Panc1 (cell line): Measurements from ENCODE around the gene STAT3.
"Not testable (repeated sequence)": the region's sequence is repeated elsewhere in the genome, so short reads cannot be mapped to it uniquely, and the experiment has no call there.

ENCODE experiments used
- CTCF ChIP-seq: fragments of 450-650 bp; IDR thresholded peaks from 2 replicates; pipeline ENCODE4 v1.5.1; 2017; ENCODE audit warnings: mild to moderate bottlenecking
- POLR2AphosphoS5 ChIP-seq: IDR thresholded peaks from 2 replicates; pipeline ENCODE4 v1.6.1; 2012; ENCODE audit warnings: mild to moderate bottlenecking, low read depth, low read length, moderate library complexity

- not testable (repeated sequence) for TF ChIP-seq CTCF, POLR2AphosphoS5
These were observed 7.4 kb upstream of the STAT3 start for GRCh38 chr17:42395601-42396000.
